Head of caudate nucleus (tissue), 42 donors: ENCODE data around the gene TYRO3.
"Not testable (repeated sequence)": the region's sequence is repeated elsewhere in the genome, so short reads cannot be mapped to it uniquely, and the experiment has no call there.

Source experiments
- DNase-seq, 42 donors: peaks; one replicate each; pipeline versions ENCODE4 v3.0.0 to v3.0.0-alpha.2; 2020 to 2021; ENCODE audit warnings: mixed read lengths in 7 of 42
- intact Hi-C: fragments of 100-400 bp; cut with DNase I; formaldehyde crosslinking; loops from one replicate; pipeline ENCODE4 v1.15.0; 2022

TYRO3 gene

GRCh38 chr15:41567862-41568261 lies 8.8 kb downstream of the TYRO3 start:
- intact Hi-C loops: no loop called here
- DNase-seq: peak in 15 of 42 donors; percentile 21 to 70 (median 43)

- intact Hi-C loops: no loop called here
- peak in 38 of 42 donors; percentile 42 to 87 (median 70) for DNase-seq
These were observed 9.5 kb downstream of the TYRO3 start for GRCh38 chr15:41568350-41569017.

- intact Hi-C loops, DNase-seq: not testable (repeated sequence)
These were observed 10.2 kb downstream of the TYRO3 start for GRCh38 chr15:41569232-41569631.

- intact Hi-C loops: loop anchor here (10.0 kb wide), 1 partner anchor 334 kb away; no protein-coding TSS in a partner anchor
- peak in 1 of 42 donors; percentile 18 for DNase-seq
These were observed 11.8 kb downstream of the TYRO3 start for GRCh38 chr15:41570764-41571163.

GRCh38 chr15:41571948-41572347 lies 12.9 kb downstream of the TYRO3 start:
- DNase-seq: no peak
- intact Hi-C loops: loop anchor here (10.0 kb wide), 1 partner anchor 333 kb away; no protein-coding TSS in a partner anchor

GRCh38 chr15:41572866-41573265 lies 13.9 kb downstream of the TYRO3 start:
- intact Hi-C loops: loop anchor here (10.0 kb wide), 1 partner anchor 332 kb away; no protein-coding TSS in a partner anchor

GRCh38 chr15:41573396-41573795 lies 14.4 kb downstream of the TYRO3 start:
- intact Hi-C loops: loop anchor here (10.0 kb wide), 1 partner anchor 331 kb away; no protein-coding TSS in a partner anchor
- DNase-seq: no peak

More at GRCh38 chr15:41572866-41573265, 13.9 kb downstream of the TYRO3 start:
- DNase-seq: no peak

GRCh38 chr15:41574158-41574557 lies 15.1 kb downstream of the TYRO3 start:
- intact Hi-C loops: loop anchor here (10.0 kb wide), 1 partner anchor 331 kb away; no protein-coding TSS in a partner anchor

GRCh38 chr15:41575282-41575681 lies 16.3 kb downstream of the TYRO3 start:
- peak in 1 of 42 donors; percentile 30 for DNase-seq
- intact Hi-C loops: loop anchor here (10.0 kb wide), 1 partner anchor 330 kb away; no protein-coding TSS in a partner anchor

More at GRCh38 chr15:41574158-41574557, 15.1 kb downstream of the TYRO3 start:
- no peak for DNase-seq

GRCh38 chr15:41577863-41578735 lies 19.1 kb downstream of the TYRO3 start:
- intact Hi-C loops: loop anchor here (10.0 kb wide), 1 partner anchor 327 kb away; no protein-coding TSS in a partner anchor
- peak in 40 of 42 donors; percentile 29 to 87 (median 68) for DNase-seq

GRCh38 chr15:41578736-41579383 lies 19.8 kb downstream of the TYRO3 start:
- DNase-seq: no peak

GRCh38 chr15:41581110-41581509 lies 22.1 kb downstream of the TYRO3 start:
- intact Hi-C loops: no loop called here
- no peak for DNase-seq

More at GRCh38 chr15:41578736-41579383, 19.8 kb downstream of the TYRO3 start:
- intact Hi-C loops: loop anchor here (10.0 kb wide), 1 partner anchor 326 kb away; no protein-coding TSS in a partner anchor

- intact Hi-C loops: no loop called here
- DNase-seq: no peak
These were observed 24.8 kb downstream of the TYRO3 start for GRCh38 chr15:41583795-41584194.

GRCh38 chr15:41584636-41585126 lies 25.7 kb downstream of the TYRO3 start:
- no peak for DNase-seq
- intact Hi-C loops: loop anchor here (1.0 kb wide), 1 partner anchor 26 kb away; no protein-coding TSS in a partner anchor

- DNase-seq: peak in 41 of 42 donors; percentile 42 to 87 (median 66)
- intact Hi-C loops: loop anchor here (1.0 kb wide), 1 partner anchor 27 kb away; no protein-coding TSS in a partner anchor
These were observed 26.4 kb downstream of the TYRO3 start for GRCh38 chr15:41585127-41586047.

GRCh38 chr15:41586531-41587282 lies 27.7 kb downstream of the TYRO3 start:
- intact Hi-C loops: not testable (repeated sequence)

GRCh38 chr15:41589018-41589417 lies 30.0 kb downstream of the TYRO3 start:
- intact Hi-C loops: not testable (repeated sequence)

More at GRCh38 chr15:41586531-41587282, 27.7 kb downstream of the TYRO3 start:
- DNase-seq: not testable (repeated sequence)

More at GRCh38 chr15:41589018-41589417, 30.0 kb downstream of the TYRO3 start:
- not testable (repeated sequence) for DNase-seq
